GM12878 (cell line): Measurements from ENCODE around the gene RRBP1. TPM values are rescaled to one million over a fixed set of nuclear protein-coding genes. Genes with fewer than 3 reads are reported as not detected.

Experiments used
- ATAC-seq: fragments of 200-7000 bp; cut with Tn5 transposase; 3 replicates; pipeline ENCODE4 v1.9.1; 2020; ENCODE audit warnings: mild to moderate bottlenecking, moderate library complexity
- BruUV-seq: library from RNA; stranded (reverse); fragments of 400-500 nt; replicated peaks from 2 replicates; lab custom pipeline; 2021; lab: Mats Ljungman, UMichigan
- CTCF ChIA-PET: fragments of 300-600 bp; sonication (Branson Sonifier 250); formaldehyde crosslinking; extraction: SDS; loops from one replicate; lab custom pipeline; 2021; ENCODE audit warnings: inconsistent platforms; lab: Yijun Ruan, JAX
- POLR2A ChIA-PET: fragments of 350-600 bp; formaldehyde crosslinking; extraction: SDS; loops from one replicate; lab custom pipeline; 2021; ENCODE audit warnings: inconsistent platforms; lab: Charles Lee
- RAD21 ChIA-PET: fragments of 300-600 bp; sonication (Branson Sonifier 250); formaldehyde crosslinking; loops from one replicate; lab custom pipeline; 2023; ENCODE audit warnings: antibody characterized with exemption; ENCODE audit not compliant: unreplicated experiment; lab: Charles Lee
- SMC1A ChIA-PET: fragments of 300-600 bp; sonication (Branson Sonifier 250); formaldehyde crosslinking; loops from one replicate; lab custom pipeline; 2023; ENCODE audit not compliant: unreplicated experiment, uncharacterized antibody; lab: Charles Lee
- DNase-seq: peaks from one replicate; pipeline ENCODE4 v3.0.0-alpha.2; 2011; ENCODE audit warnings: low read depth, low spot score
- FAIRE-seq: peaks from 3 replicates; lab custom pipeline; 2011; peaks lifted over from hg19 to GRCh38; lab: Jason Lieb, UNC
- H2AFZ ChIP-seq: 2 replicates; pipeline ENCODE4 v1.6.0; 2011; ENCODE audit warnings: low read depth, low read length, control low read depth; ENCODE audit not compliant: control insufficient read depth
- H3K27ac ChIP-seq: 2 replicates; pipeline ENCODE4 v1.5.1; 2011; ENCODE audit warnings: control low read depth; ENCODE audit not compliant: control insufficient read depth, insufficient read depth
- H3K27me3 ChIP-seq, 2 experiments: replicated peaks in 1 of 2; 2 replicates each; pipeline versions ENCODE4 v1.6.0 to v1.6.1; 2011; ENCODE audit warnings: low read length in 1 of 2; ENCODE audit not compliant: control insufficient read depth in 2 of 2, insufficient read depth in 2 of 2
- H3K36me3 ChIP-seq, 2 experiments: 2 replicates each; pipeline ENCODE4 v1.5.1; 2011; ENCODE audit warnings: low read length in 1 of 2; ENCODE audit not compliant: control insufficient read depth in 2 of 2, insufficient read depth in 2 of 2
- H3K4me1 ChIP-seq: 2 replicates; pipeline ENCODE4 v1.6.1; 2011; ENCODE audit warnings: mild to moderate bottlenecking, low read length, moderate library complexity, mixed read lengths; ENCODE audit not compliant: control insufficient read depth, insufficient read depth
- H3K4me2 ChIP-seq: 2 replicates; pipeline ENCODE4 v1.6.0; 2011; ENCODE audit warnings: control low read depth; ENCODE audit not compliant: control insufficient read depth, insufficient read depth
- H3K4me3 ChIP-seq: fragments of 200-600 bp; sonication (generic); 2 replicates; pipeline ENCODE4 v1.5.1; 2016
- H3K79me2 ChIP-seq: 2 replicates; pipeline ENCODE4 v1.6.0; 2011; ENCODE audit warnings: low read length; ENCODE audit not compliant: control insufficient read depth, insufficient read depth
- H3K9ac ChIP-seq: 2 replicates; pipeline ENCODE4 v1.8.0; 2011; ENCODE audit warnings: low read length, control low read depth, mixed read lengths; ENCODE audit not compliant: control insufficient read depth, insufficient read depth
- H3K9me3 ChIP-seq: replicated peaks from 3 replicates; pipeline ENCODE4 v1.5.1; 2011; ENCODE audit warnings: mild to moderate bottlenecking, low read length; ENCODE audit not compliant: control insufficient read depth, insufficient read depth
- H4K20me1 ChIP-seq: 2 replicates; pipeline ENCODE4 v1.6.0; 2011; ENCODE audit not compliant: control insufficient read depth, insufficient read depth
- ATF7 ChIP-seq: fragments of 450-650 bp; IDR thresholded peaks from 2 replicates; pipeline ENCODE4 v1.6.1; 2016; ENCODE audit warnings: low read depth, mild to moderate bottlenecking
- BRCA1 ChIP-seq: IDR thresholded peaks from 2 replicates; pipeline ENCODE4 v1.6.1; 2011; ENCODE audit warnings: low read depth, low read length, improper control_type of control experiment
- FOS ChIP-seq: IDR thresholded peaks from 3 replicates; pipeline ENCODE4 v1.6.1; 2011; ENCODE audit warnings: borderline replicate concordance; ENCODE audit not compliant: insufficient read length; ENCODE audit errors: extremely low read depth
- HCFC1 ChIP-seq: fragments of 150-350 bp; IDR thresholded peaks from 2 replicates; pipeline ENCODE4 v1.6.1; 2014; ENCODE audit warnings: low read length
- LARP7 ChIP-seq: fragments of 450-650 bp; IDR thresholded peaks from 2 replicates; pipeline ENCODE4 v1.6.1; 2017; ENCODE audit warnings: mild to moderate bottlenecking
- PRDM15 ChIP-seq: fragments of 450-650 bp; formaldehyde crosslinking; IDR thresholded peaks from 2 replicates; pipeline ENCODE4 v1.4.0; 2020; ENCODE audit warnings: mild to moderate bottlenecking, moderate library complexity
- SIN3A ChIP-seq: IDR thresholded peaks from 2 replicates; pipeline ENCODE4 v1.6.1; 2012; ENCODE audit warnings: low read depth, low read length, improper control_type of control experiment
- SMAD5 ChIP-seq: IDR thresholded peaks from 2 replicates; pipeline ENCODE4 v1.6.1; 2016; ENCODE audit warnings: antibody characterized with exemption, low read depth
- TAF1 ChIP-seq: IDR thresholded peaks from 2 replicates; pipeline ENCODE4 v1.6.1; 2011; ENCODE audit warnings: mild to moderate bottlenecking, low read depth, low read length, borderline replicate concordance
- ZBTB33 ChIP-seq: fragments of 450-650 bp; IDR thresholded peaks from 2 replicates; pipeline ENCODE4 v1.6.1; 2017; ENCODE audit warnings: mild to moderate bottlenecking
- WGBS: methylation state at CpG from one replicate; pipeline ENCODE4 v1.1.6; 2016; ENCODE audit warnings: low lambda C conversion rate; ENCODE audit not compliant: insufficient replicate concordance, insufficient coverage; ENCODE audit errors: missing lambda C conversion rate; 5-methylcytosine and 5-hydroxymethylcytosine counted together
- in situ Hi-C: fragments of 300-500 bp; cut with MboI; formaldehyde crosslinking; loops from 9 replicates; pipeline ENCODE4 v1.14.3; 2018; ENCODE audit warnings: mixed read lengths
- intact Hi-C: fragments of 100-400 bp; cut with micrococcal nuclease; formaldehyde crosslinking; loops from one replicate; pipeline ENCODE4 v1.14.2; 2022; ENCODE audit not compliant: unreplicated experiment
- polyA plus RNA-seq, 11 experiments: library from polyadenylated mRNA; depleted of rRNA in 4 of 11; unstranded in 6 of 11; stranded (reverse) in 5 of 11; fragments of >200 nt; fragmentation: Nextera tagmentation in 4 of 11; fragmentation: Illumina TruSeq in 1 of 11; extraction: Ambion mirVana in 4 of 11; extraction: Trizol in 1 of 11; gene quantifications; 1 replicate in 1 of 11; 2 replicates in 10 of 11; pipeline versions ENCODE4 v1.2.1 to v1.2.3, GENCODE V29; 2011 to 2016; ENCODE audit warnings: inconsistent platforms in 2 of 11, missing spikeins in 2 of 11, low read depth in 1 of 11
- total RNA-seq, 4 experiments: library from RNA; depleted of rRNA in 3 of 4; stranded (reverse); fragments of >200 nt in 3 of 4; fragmentation: Illumina TruSeq in 1 of 4; extraction: Trizol in 1 of 4; gene quantifications; 2 replicates each; pipeline versions ENCODE4 v1.2.1 to v1.2.3, GENCODE V29; 2013 to 2021
- TF ChIP-seq, protein P1 (sequence below): fragments of 450-650 bp; IDR thresholded peaks from 2 replicates; pipeline ENCODE4 v1.6.1; 2017; ENCODE audit warnings: low read depth, mild to moderate bottlenecking, moderate library complexity
- TF ChIP-seq, protein P2 (sequence below): IDR thresholded peaks from 2 replicates; pipeline ENCODE4 v1.6.1; 2012; ENCODE audit warnings: low read depth, low read length, improper control_type of control experiment

The RRBP1 gene
- total and polyA plus RNA-seq, 10 of the 15 experiments (the other 5 are each of a cell fraction or from before 2014, with no cell fraction given), result 1.2 to 57.4 (median 24.6) TPM

DNA sequence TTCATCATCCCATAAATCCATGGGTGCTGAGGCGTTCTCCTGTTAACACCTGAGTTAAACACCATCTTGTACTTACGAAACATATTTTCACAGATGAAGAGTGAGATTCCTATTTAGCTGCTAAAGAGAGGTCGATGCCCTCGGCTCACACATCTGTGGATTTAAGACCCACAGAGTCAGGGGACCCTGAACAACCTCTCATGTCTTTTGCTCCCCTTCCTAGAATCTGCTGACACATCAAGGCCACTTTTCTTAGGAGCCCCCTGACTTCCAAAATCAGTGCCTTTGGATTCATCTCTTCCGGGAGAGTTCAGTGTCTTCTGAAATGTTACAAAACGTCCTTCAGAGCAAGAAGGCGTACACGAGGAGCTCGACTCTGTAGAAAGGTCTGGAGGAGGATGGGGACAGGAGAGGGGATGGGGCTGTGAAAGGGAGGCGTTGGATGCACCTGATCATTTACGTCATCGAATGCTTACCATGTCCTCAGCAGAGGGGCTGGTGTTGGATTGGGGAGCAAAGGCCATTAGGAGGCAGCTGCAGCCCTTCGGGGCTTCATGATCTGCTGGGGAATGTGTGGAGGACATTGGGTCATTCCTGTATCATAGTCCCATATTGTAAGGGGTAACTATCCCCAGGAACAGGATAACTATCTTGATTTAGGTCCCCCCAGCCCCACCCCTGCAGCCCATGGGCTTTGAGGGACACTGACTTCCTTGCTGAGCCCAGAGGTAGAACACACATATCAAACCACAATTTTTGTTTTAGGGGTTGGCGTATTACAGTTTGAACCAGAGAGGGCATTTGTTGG lies 40.7 kb upstream of the RRBP1 start:
- BruUV-seq, result no TSS peak
- ChIA-PET RAD21 (no interaction called here), POLR2A (no interaction called here), CTCF (interaction anchor here (1.0 to 1.8 kb wide), 3 partner anchors 8 to 175 kb away, joined by 3 to 5 read pairs (median 3); partner anchors contain the start of gene RRBP1), SMC1A (interaction anchor here (0.7 kb wide), 1 partner anchor 195 kb away, joined by 3 read pairs; no protein-coding TSS in a partner anchor)
- Histone ChIP-seq H3K27ac (no peak overlapping the region), H3K9ac (no peak overlapping the region), H3K4me1 (no peaks in the 10 kb centered on the region), H2AFZ (no peak overlapping the region), H3K36me3 (no peaks in the 10 kb centered on the region), H3K4me2 (no peak overlapping the region), H3K4me3 (no peak overlapping the region), H4K20me1 (no peaks in the 10 kb centered on the region), H3K9me3 (no peaks in the 10 kb centered on the region), H3K27me3 (no peaks in the 10 kb centered on the region; a peak in 2 of 4 replicates), H3K79me2 (no peaks in the 10 kb centered on the region)
- in situ Hi-C loops (no loop called here), intact Hi-C loops (no loop called here)
- FAIRE-seq (no peak), DNase-seq (no peak), ATAC-seq (no peak)
- WGBS, result 33% methylated on average over 14 of the region's 14 CpGs
- TF ChIP-seq SMAD5, result no peak
- TF ChIP-seq FOS, result no peak
- TF ChIP-seq ZBTB33, result no peak
- TF ChIP-seq PRDM15 (CRISPR knock-in tag), result no peak
- no peak for TF ChIP-seq ATF7
- no peak for TF ChIP-seq HCFC1
- no peak for TF ChIP-seq TAF1
- TF ChIP-seq, protein P1, sequence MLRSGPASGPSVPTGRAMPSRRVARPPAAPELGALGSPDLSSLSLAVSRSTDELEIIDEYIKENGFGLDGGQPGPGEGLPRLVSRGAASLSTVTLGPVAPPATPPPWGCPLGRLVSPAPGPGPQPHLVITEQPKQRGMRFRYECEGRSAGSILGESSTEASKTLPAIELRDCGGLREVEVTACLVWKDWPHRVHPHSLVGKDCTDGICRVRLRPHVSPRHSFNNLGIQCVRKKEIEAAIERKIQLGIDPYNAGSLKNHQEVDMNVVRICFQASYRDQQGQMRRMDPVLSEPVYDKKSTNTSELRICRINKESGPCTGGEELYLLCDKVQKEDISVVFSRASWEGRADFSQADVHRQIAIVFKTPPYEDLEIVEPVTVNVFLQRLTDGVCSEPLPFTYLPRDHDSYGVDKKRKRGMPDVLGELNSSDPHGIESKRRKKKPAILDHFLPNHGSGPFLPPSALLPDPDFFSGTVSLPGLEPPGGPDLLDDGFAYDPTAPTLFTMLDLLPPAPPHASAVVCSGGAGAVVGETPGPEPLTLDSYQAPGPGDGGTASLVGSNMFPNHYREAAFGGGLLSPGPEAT, result no peak
- TF ChIP-seq, protein P2, sequence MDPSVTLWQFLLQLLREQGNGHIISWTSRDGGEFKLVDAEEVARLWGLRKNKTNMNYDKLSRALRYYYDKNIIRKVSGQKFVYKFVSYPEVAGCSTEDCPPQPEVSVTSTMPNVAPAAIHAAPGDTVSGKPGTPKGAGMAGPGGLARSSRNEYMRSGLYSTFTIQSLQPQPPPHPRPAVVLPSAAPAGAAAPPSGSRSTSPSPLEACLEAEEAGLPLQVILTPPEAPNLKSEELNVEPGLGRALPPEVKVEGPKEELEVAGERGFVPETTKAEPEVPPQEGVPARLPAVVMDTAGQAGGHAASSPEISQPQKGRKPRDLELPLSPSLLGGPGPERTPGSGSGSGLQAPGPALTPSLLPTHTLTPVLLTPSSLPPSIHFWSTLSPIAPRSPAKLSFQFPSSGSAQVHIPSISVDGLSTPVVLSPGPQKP, result no peak
- TF ChIP-seq SIN3A, result no peak
- TF ChIP-seq LARP7, result no peak
- TF ChIP-seq BRCA1, result no peak
